HG03442 (cell line): ENCODE results near the gene CCDC18.
A peak's percentile ranks its signal among the peaks of the same experiment; 100 is the strongest.
"Not testable (repeated sequence)": the region's sequence is repeated elsewhere in the genome, so short reads cannot be mapped to it uniquely, and the experiment has no call there.

ENCODE experiments used
- ATAC-seq: cut with Tn5 transposase; IDR thresholded peaks from one replicate; pipeline ENCODE4 v1.9.1; 2021; ENCODE audit warnings: mild to moderate bottlenecking, moderate library complexity; ENCODE audit not compliant: unreplicated experiment

The CCDC18 gene

DNA sequence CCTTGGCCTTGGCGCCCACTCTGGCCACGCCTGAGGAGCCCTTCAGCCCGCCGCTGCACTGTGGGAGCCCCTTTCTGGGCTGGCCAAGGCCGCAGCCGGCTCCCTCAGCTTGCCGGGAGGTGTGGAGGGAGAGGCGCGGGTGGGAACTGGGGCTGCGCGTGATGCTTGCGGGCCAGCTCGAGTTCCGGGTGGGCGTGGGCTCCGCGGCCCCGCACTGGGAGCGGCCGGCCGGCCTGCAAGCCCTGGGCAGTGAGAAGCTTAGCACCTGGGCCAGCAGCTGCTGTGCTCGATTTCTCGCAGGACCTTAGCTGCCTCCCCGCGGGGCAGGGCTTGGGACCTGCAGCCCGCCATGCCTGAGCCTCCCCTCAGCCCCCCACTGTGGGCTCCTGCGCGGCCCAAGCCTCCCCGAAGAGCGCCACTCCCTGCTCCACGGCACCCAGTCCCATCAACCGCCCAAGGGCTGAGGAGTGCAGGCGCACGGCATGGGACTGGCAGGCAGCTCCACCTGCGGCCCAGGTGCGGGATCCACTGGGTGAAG is 10.3 kb upstream of the CCDC18 start:
- not testable (repeated sequence) for ATAC-seq

DNA sequence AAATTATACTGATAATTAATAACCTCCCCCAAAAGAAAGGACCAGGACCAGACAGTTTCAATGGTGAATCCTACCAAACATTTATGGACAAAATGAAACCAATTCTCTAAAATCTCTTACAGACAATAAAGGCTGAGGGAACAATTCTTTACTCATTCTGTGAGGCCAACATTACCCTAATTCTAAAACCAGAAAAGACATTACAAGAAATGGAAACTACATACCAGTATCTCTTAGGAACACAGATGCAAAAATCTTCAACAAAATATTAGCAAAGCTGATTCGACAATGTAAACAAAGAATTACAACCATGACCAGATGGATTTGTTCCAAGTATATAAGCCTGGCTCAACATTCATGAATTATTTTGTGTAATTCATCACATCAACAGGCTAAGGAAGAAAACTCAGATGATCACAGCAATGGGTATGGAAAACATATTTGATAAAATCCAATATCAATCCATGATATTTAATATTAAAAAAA is 8.9 kb upstream of the CCDC18 start:
- no peak for ATAC-seq

DNA sequence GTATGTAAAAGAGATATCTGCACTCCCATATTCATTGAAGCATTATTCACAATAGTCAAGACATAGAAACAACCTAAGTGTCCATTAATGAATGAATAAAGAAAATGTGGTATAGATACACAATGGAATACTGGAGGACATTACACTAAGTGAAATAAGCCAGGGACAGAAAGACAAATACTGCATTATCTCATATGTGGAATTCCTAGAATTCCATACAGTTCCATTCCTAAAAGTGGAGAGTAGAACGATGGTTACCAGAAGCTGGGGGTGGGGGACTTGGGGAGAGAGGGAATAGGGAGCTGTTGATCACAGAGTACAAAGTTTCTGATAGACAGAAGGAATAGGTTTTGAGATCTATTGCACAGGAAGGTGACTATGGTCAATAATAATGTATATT is 7.7 kb upstream of the CCDC18 start:
- ATAC-seq: no peak

DNA sequence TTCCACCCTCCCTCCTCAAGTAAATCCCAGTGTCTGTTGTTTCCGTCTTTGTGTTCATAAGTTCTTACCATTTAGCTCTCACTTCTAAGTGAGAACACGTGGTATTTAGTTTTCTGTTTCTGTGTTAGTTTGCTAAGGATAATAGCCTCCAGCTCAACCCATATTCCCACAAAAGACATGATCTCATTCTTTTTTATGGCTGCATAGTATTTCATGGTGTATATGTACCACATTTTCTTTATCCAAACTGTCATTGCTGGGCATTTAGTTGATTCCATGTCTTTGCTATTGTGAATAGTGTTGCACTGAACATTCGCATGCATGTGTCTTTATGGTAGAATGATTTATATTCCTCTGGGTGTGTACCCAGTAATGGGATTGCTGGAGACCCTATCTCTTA is 5.9 kb upstream of the CCDC18 start:
- ATAC-seq: not testable (repeated sequence)

DNA sequence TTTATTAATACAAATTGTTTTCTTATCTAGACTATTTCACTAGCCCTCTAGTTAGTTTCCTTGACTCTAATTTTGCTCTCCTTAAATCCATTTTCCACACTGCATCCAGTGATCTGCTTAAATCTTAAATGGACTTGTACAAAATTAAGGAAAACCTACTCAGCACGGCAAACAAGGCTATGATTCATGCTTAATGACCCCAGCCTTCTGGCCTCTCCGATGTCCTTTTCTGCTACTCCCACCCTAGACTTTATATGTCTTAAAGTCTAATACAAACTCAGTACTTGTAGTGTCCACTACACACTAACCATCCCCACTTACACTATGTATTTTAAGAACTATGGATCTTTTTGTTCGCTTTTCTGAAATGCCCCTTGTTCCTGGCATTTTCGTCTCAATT is 2.5 kb upstream of the CCDC18 start:
- no peak for ATAC-seq

DNA sequence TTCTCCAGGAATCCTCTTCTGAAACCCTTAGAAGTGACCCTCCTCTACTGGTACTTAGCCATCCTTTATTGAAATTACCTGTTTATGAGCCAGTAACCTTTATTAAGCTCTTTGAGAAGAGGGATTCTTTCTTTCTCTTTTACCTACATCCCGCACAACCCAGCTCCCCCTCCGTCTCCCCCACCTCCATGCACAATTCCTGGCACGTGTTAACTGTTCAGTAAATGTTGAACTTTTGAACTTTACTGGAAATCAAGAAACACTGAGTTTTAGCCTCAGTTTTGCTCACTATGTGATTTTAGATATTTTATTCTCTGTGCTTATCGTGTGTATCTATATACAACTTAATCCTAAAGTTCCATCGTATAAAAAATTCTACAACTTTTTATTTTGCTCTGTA is 2.1 kb upstream of the CCDC18 start:
- no peak for ATAC-seq

DNA sequence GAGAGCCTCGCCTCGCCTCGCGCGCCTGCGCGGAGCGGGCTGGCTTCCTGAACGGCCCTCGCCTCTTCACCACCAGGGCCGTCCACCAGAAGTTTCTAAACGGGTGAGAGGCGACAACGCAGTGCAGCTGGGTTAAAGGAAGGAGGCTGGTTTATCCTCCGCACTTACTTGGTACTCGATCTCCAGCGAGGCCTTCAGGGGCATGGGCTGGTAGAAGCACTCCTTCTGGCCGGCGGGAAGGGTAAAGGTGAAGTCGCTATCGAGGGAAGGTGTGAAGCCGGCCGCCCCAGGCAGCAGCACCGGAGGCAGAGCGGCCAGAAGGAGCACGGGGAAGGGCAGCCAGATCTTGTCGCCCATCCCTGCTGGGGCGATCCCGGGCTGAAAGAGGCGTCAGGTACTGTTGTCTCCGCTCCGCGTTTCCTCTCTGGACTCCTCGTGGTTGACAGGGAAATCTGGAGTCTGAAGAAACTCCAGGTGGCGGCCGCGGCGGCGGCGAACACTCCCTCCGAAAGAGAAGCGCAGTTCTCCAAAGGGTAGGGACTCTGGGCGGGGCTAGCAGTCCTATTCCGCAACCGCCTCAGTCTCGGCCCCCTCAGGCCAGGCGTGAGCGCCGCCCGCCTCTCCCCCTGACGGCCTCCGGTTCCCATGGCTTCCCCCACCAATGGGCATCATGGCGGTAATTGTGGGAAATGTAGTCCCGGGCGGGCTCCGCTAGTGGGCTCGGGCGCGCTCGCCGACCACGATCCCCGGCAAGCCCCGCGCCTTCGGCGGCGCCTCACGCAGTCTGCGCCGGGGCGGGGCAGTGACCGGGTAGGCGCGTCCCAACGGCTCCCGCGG is 420 bp upstream of the CCDC18 start, which contains the start of gene TMED5:
TSS of gene TMED5 (minus strand) at position 528 of the 837 bp plus-strand sequence. CDS start at position 357, 171 bp downstream.
- peak; percentile 82 for ATAC-seq

DNA sequence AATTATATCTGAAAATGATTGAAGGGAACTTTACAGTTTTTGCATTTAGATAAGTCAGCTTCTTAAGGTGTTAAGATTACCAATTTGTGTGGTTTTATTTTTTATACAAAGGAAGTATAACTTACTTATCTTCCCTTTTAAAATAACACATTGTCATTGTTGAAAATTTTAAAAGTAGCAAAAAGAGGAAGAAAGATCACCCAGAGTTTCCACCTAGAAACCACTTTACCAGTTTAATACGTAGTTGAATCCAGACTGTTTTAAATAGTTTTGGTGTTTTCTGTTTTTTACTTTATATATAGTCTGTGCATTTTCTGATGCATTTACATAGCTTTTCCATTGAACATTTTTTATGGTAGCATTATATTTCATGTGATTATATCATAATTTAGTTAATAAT is 6.1 kb downstream of the CCDC18 start:
- ATAC-seq: no peak

DNA sequence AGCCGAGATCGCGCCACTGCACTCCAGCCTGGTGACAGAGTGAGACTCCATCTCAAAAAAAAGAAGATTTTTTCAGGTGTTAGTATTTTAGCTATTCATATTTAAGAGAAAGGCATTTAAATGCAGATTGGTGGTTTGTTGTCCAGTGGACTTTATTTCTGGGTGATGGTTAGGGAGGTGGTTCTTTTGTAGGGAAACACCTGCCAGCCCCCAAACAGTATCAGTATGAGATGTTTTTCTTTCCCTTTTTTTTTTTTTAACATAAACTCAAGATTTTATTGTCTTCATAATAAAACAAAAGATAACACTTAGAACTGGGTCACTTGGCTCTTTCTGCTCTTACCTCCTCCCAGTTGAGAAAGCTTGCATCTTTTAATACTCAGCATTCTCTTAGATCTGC is 9.9 kb downstream of the CCDC18 start:
- ATAC-seq: no peak

DNA sequence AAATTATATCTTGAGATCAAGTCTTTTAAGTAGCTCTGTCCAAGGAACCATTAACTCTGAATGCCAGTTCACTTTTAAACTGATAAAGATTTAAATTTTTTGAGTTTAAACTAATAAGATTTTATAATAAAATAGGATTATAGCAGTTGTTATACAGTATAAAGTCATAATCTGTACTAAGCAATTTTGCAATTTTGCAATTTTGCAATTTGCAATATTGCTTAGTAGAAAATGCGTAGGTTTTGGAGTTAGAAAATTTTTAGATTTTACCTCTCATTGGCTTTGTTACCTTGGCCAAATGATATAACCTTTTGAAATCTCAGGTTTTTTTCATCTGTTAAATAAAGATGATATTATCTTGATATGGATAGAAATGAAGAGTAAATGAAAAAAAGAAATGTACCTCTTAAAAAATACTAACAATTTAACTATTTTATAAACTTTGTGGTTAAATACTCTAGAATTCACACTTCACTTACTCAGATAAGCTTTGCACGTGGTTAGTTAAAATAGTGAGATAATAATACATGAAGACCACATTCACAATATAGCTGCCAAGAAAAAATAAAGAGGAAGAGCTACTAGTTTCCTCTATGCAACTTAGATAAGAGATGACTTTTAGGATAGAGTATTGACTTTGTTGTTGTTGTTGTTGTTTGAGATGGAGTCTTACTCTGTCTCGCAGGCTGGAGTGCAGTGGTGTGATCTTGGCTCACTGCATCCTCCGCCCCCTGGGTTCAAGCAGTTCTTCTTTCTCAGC is 13.9 kb downstream of the CCDC18 start:
- ATAC-seq: no peak

DNA sequence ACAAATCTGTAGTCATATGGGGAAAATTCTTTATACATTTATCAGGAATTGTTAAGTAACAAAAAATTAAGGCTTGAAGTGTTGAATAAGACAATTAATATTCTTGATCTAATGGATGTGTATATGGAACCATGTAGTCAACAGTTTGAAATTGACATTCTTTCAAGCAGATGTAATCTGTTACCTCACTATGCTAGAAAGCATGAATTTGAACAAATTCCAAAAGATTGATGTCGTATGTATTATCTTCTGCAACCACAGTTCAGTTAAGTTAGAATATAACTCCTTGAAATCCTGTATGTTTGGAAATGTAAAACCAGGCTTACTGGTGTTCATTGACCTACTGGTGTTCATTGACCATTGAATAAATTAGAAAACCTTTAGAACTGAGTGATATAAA is 16.1 kb downstream of the CCDC18 start:
- ATAC-seq: no peak

DNA sequence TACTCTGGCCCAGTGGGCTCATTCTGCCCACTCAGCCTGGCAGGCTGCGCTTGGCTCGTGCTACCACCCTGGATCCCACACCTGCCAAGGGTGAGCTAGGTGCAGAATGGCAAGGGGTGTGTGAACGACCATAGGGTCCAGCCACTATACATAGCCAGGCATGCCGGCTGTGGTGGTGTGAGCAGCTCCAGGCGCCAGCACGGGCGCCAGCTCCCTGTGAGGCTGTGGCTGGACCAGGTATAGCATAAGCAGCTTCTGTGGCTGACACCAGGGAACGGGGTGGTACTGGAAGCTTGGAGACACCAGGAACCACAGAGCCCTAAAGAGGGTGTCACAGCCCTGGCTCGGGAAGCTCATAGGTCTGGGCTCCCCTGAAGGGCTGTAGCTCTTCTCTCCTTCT is 18.6 kb downstream of the CCDC18 start:
- ATAC-seq: no peak

DNA sequence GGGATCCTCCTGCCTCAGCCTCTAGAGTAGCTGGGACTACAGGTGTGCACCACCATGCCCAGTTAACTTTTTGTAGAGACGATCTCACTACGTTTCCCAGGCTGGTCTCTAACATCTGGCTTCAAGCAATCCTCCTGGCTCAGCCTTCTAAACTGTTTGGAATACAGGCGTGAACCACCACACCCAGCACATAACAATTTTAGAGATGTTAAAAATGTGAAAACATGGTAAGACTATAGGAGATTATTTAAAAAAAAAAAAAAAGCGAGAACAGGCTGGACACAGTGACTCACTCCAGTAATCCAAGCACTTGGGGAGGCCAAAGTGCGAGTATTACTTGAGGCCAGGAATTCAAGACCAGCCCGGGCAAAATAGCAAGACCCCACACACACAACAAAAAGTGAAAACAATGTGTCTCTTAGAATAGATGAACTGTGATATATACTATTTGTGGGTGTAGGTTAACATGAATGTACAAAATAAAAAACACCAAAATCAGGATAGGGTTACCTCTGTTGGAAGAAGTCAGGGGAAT is 19.6 kb downstream of the CCDC18 start:
- no peak for ATAC-seq

DNA sequence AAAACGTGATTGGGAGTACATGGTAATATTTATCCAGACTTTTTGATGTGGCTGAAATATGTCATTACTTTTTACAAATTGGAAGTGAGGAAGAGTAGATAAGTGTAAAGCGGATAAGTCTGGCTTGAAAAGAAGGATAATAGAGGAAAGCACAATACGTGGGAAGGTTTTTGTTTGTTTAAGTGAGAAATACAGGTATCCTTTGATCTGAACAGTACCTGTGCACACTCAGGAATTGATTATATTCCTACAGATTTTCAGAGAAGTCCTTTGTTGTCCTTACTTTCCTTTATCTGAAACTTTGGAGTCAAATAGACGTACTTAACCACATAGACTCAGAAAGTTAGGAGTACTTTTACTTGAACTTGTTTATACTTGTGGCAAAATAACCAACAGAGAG is 20.2 kb downstream of the CCDC18 start:
- no peak for ATAC-seq

DNA sequence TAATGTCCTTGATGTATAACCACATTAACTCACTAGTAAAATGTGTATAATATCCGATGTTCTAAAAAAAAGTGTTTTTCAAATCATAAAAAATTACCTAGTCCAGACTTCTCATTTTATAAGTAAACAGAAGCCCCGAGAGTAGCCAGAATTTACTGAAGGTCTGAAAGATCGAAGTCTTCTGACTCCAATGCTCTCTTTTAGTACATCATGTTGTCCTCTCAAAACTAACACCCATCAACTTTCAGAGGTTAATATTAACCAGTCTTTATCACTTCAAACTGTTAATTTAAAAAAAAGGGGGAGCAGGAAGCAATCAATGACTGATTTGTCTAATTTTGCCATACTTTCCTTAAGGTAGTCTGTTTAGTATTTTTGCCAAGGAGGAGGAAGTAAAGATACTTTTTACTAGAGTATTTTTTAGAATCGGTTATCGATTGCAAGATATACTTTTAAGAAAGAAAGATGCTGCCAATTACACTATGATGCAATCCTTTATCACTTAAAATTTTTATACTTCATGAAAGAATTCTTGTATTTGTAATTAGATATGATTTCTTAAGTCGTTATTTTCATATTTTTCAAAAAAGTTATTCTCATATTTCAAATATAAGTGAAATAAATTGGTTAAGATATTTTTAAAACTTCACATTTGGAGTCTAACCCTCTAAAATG is 25.5 kb downstream of the CCDC18 start:
- no peak for ATAC-seq

DNA sequence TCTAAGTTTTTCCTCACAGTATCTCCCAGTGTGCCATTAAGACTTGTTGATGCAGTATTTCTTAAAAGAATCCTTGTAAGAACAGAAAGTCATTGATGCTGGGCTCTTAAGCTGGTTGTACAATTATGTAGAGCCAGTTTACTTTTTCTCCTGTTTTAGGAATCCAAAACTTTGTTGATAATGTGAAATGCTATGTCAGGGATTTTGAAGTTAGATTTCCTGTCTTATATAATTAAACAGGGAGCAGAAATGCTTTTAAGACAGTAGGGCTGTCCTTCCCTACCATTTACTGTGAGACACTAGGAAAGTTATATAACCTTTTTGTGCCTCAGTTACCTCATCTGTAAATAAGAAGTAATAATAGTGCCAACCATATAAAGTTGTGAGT is 26.0 kb downstream of the CCDC18 start:
- no peak for ATAC-seq

DNA sequence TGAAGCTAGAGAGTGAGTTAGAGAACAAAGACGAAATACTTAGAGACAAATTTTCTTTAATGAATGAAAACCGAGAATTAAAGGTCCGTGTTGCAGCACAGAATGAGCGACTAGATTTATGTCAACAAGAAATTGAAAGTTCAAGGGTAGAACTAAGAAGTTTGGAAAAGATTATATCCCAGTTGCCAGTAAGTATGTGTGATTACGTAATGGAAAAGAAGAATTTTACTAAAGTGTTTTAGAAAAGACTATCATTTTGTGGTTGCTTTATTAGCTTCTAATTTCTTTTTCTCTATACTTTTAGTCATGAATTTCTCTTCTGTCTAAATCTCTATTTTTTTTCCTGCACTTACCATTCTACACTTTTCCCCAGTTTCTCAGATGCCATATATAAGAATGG is 26.7 kb downstream of the CCDC18 start:
- ATAC-seq: no peak

DNA sequence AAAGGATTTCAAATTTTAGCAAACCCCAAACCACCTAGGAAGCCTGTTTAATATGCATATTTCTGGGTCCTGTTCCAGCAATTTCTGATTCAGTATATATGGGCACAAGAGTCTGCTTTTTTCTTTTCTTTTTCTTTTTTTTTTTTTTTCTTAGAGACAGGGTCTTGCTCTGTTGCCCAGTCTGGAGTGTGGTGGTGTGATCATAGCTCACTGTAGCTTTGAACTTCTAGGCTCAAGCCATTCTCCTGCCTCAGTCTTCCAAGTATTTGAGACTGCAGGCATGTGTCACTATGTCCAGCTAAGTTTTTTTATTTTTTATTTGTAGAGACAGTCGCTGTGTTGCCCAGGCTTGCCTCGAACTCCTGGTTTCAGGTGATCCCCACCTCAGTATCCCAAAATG is 34.8 kb downstream of the CCDC18 start:
- ATAC-seq: no peak

DNA sequence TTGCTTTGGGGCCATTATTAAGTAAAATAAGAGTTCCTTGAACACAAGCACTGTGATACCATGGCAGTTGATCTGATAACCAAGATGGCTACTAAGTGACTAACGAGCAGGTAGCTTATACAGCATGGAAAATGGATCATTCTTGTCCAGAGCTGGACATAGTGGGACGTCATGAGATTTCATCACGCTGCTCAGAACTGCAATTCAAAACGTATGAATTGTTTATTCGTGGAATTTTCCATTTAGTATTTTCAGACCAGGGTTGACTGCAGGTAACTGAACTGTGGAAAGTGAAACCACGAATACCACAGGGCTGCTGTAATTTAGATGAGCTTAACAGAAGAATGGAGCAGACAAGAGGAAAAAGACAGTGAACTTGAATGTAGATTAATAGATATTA is 38.9 kb downstream of the CCDC18 start:
- no peak for ATAC-seq

DNA sequence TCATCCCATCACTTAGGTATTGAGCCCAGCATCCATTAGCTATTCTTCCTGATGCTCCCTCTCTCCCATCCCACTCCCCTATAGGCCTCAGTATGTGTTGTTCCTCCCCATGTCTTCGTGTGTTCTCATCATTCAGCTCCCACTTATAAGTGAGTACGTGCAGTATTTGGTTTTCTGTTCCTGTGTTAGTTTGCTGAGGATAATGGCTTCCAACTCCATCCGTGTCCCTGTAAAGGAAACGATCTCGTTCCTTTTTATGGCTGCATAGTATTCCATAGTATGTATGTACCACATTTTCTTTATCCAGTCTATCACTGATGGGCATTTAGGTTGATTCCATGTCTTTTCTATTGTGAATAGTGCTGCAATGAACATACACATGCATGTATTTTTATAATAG is 40.2 kb downstream of the CCDC18 start:
- ATAC-seq: not testable (repeated sequence)

DNA sequence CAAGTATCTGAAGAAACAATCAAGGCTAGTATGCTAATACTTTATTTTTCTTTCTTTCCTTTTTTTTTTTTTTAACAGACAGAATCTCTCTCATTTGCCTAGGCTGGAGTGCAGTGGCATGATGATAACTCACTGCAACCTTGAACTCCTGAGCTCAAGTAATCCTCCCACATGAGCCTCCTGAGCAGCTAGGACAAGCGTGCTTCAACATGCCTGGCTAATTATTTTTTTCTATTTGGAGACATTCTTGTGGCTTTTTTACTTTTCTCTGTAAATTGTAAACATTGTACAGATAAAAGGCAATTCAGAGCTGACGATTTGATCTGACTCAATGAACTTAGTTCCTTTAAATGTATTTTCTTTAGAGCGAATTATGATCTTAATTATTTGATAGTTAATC is 41.4 kb downstream of the CCDC18 start:
- ATAC-seq: no peak
